Measurements from ENCODE around the gene CXXC5. TPM values are rescaled to one million over a fixed set of nuclear protein-coding genes. Genes with fewer than 3 reads are reported as not detected.
"Not testable (repeated sequence)": the region's sequence is repeated elsewhere in the genome, so short reads cannot be mapped to it uniquely, and the experiment has no call there.

The CXXC5 gene
- total and polyA plus RNA-seq, 12 donors = 28.7 to 51.6 (median 36.0) TPM

DNA sequence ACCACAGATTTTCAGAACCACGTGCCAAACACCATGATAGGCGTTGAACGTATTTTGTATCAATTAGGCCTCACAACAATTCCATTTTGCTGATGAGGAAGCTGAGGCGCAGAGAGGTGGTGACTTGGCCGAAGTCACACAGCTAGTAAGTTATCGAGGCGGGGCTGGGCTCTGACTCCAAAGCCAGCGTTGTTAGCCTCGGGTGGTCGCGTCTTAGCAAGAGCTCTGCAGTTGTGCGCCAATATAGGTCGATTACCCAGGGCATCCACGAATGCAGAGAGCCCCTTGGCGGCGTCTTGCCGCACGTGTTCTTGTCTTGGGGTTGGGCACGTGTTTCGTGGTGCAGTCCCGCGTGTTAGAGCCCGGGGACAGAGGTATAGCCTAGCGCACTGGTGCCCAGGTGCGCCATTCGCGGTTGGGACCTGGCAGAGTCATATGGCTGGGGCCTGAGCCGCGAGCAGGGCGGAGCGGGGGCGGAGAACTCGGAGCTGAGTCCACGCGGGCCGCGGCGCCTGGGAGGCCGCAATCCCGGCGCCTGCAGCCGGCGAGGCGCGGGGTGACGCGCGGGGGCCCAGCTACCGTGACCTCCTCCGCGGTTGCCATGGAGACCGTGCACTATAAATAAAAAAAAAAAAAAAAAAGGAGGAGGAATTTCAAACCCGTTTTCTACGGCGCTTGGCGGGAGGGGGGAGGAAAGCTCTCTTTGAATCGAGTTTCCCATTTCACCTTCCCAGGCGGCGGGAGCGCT is 62.3 kb downstream of the CXXC5 start:
- peak overlapping the region; percentile 18 to 65 (median 60) for H3K4me3 ChIP-seq
- peaks cover 12 to 45% (median 39%) of the 10 kb centered on the region in 9 donors for H3K4me1 ChIP-seq
- H3K27ac ChIP-seq = peak overlapping the region in 9 of 10 donors; percentile 63 to 88 (median 85)
- peaks cover 0 to 44% (median 0%) of the 10 kb centered on the region in 7 donors for H3K27me3 ChIP-seq
- no peaks in the 10 kb centered on the region for H3K9me3 ChIP-seq
- no peaks in the 10 kb centered on the region for H3K36me3 ChIP-seq
- intact Hi-C loops (cut with DNase I) = loop anchor here in 3 of 10 donors (5.0 kb wide), 3 partner anchors 37 to 57 kb away; no protein-coding TSS in a partner anchor
- 8 to 11% methylated on average over 53 to 60 of the region's 60 CpGs for WGBS, 2 donors
- TF ChIP-seq, protein P1, sequence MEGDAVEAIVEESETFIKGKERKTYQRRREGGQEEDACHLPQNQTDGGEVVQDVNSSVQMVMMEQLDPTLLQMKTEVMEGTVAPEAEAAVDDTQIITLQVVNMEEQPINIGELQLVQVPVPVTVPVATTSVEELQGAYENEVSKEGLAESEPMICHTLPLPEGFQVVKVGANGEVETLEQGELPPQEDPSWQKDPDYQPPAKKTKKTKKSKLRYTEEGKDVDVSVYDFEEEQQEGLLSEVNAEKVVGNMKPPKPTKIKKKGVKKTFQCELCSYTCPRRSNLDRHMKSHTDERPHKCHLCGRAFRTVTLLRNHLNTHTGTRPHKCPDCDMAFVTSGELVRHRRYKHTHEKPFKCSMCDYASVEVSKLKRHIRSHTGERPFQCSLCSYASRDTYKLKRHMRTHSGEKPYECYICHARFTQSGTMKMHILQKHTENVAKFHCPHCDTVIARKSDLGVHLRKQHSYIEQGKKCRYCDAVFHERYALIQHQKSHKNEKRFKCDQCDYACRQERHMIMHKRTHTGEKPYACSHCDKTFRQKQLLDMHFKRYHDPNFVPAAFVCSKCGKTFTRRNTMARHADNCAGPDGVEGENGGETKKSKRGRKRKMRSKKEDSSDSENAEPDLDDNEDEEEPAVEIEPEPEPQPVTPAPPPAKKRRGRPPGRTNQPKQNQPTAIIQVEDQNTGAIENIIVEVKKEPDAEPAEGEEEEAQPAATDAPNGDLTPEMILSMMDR (IDR thresholded peaks at IDR 0.05) = no peak
- DNase-seq = peak; percentile 48 to 64
- peak; percentile 17 to 59 (median 40) for ATAC-seq

DNA sequence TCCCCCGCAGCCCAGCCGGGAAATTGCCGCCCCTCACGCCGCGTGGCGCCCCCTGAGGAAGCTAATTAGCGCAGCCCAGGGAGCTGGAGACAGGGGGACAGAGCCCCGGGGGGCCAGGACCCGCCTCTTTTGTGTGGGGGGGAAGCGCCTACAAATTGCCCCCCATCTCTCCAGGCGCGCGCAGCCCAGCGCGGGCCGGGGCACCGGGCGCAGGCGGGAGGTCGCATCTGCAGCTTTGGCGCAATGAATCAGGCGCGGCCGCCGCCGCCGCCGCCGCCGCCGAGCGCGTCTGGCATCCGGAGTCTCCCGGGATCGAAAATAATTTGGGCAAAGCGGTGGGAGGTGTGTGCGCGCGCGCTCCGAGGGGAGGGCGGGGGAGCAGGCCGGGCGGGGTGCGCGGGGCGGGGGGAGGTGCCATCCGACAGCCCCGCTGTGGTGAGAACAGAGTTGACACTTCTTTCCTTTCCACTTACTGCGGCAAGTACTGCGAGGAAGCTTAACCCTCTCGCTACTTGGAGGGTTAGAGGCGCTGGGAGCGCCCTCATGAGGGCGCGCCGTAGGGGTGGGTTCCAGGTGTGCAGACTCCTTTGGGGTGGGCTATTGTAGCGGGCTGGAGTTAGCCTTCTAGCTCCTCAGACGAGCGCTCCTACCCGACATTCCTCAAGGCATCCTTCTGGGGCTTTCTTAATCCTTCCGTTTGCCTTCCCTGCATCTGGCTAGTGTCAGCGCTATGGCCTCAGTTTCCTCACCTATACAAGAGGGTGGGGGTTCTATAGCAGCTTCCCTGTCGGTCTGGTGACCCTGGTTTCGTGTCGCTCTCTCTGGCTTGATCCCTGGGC is 63.1 kb downstream of the CXXC5 start:
- Histone ChIP-seq H3K9me3 (no peaks in the 10 kb centered on the region), H3K4me1 (peaks cover 12 to 40% (median 36%) of the 10 kb centered on the region in 9 donors), H3K27ac (peak overlapping the region in 7 of 10 donors; percentile 11 to 88 (median 85)), H3K4me3 (peak overlapping the region; percentile 18 to 65 (median 60)), H3K27me3 (peaks cover 0 to 44% (median 0%) of the 10 kb centered on the region in 7 donors), H3K36me3 (no peaks in the 10 kb centered on the region)
- 3% methylated on average over 68 of the region's 68 CpGs for WGBS, 2 donors
- peak in 7 of 8 donors; percentile 2 to 21 (median 6) for ATAC-seq
- TF ChIP-seq, protein P1 (IDR thresholded peaks at IDR 0.05) = peak in 2 of 9 donors; percentile 10 to 24
- intact Hi-C loops (cut with DNase I) = loop anchor here in 3 of 10 donors (5.0 kb wide), 3 partner anchors 36 to 56 kb away; no protein-coding TSS in a partner anchor
- DNase-seq = peak in 1 of 2 donors; percentile 45

DNA sequence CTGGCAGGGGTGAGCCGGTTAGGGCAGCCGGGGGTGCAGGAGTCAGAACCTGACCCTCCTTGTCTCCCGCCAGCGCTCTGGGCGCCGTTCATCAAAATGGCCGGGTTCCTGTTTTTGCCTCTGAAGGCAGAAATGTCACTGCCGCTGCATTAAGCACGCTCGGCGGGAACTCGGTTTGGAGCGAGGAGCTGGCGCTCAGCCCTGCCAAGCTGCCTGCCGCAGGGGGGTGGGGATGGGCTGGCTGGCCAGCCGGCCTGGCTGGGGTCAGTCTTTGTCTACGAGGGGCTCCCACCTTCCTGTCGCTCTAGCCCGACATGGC is 63.7 kb downstream of the CXXC5 start:
- intact Hi-C loops (cut with DNase I) = loop anchor here in 3 of 10 donors (5.0 kb wide), 3 partner anchors 35 to 55 kb away; no protein-coding TSS in a partner anchor
- Histone ChIP-seq H3K9me3 (no peaks in the 10 kb centered on the region), H3K4me1 (peaks cover 12 to 40% (median 36%) of the 10 kb centered on the region in 9 donors), H3K27ac (peak overlapping the region in 4 of 10 donors; percentile 63 to 88 (median 82)), H3K4me3 (peak overlapping the region in 8 of 10 donors; percentile 50 to 65 (median 61)), H3K27me3 (peaks cover 0 to 44% (median 0%) of the 10 kb centered on the region in 7 donors), H3K36me3 (no peaks in the 10 kb centered on the region)
- 23 to 32% methylated on average over 19 of the region's 19 CpGs for WGBS, 2 donors
- no peak for ATAC-seq
- DNase-seq = no peak
- TF ChIP-seq, protein P1 (IDR thresholded peaks at IDR 0.05) = no peak

DNA sequence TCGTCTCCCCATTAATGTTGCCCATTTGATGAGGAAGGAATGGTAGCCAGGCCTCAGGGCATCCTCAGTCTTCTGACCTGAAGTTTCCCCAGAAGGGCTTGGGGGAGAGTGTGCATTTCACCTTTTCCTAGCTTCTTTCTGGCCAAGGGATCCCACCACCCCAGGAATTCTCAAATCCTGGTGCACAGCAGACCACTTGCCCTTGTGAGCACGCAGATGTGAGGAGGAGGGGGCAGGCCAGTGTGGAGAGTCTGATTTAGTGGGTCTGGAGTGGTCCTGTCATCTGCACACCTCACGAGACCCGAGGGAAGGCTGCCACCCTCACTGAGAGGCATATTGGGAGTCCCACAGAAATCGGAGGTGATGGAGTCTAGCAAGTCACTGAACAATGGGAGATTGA is 64.3 kb downstream of the CXXC5 start:
- H3K9me3 ChIP-seq = no peaks in the 10 kb centered on the region
- no peak overlapping the region for H3K27ac ChIP-seq

DNA sequence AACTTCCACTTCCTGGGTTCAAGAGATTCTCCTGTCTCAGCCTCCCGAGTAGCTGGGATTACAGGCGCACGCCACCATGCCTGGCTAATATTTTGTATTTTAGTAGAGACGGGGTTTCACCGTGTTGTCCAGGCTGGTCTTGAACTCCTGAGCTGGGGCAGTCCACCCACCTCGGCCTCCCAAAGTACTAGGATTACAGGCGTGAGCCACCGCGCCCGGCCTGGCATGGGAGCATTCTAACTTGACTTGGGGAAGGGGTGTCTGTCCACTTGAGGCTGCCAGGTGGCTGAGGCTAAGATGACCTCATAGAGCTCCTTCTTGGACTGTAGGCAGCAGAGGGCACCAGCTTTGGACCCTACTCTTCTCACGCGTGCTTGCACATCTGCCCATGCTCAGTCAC is 65.7 kb downstream of the CXXC5 start:
- ATAC-seq, H3K36me3 ChIP-seq, DNase-seq, H3K27ac ChIP-seq, H3K4me3 ChIP-seq: not testable (repeated sequence)
- 97% methylated on average over 12 of the region's 12 CpGs for WGBS, 2 donors
- Histone ChIP-seq H3K4me1 (peaks cover 11 to 32% (median 28%) of the 10 kb centered on the region in 9 donors), H3K9me3 (peaks cover 0 to 11% (median 0%) of the 10 kb centered on the region in 11 donors), H3K27me3 (peaks cover 0 to 43% (median 0%) of the 10 kb centered on the region in 7 donors)
- intact Hi-C loops (cut with DNase I) = loop anchor here in 3 of 10 donors (5.0 kb wide), 3 partner anchors 33 to 53 kb away; no protein-coding TSS in a partner anchor

More for the DNA sequence above, 64.3 kb downstream of the CXXC5 start:
- TF ChIP-seq, protein P1 (IDR thresholded peaks at IDR 0.05) = no peak
- 85 to 92% methylated on average over 5 of the region's 5 CpGs for WGBS, 2 donors
- Histone ChIP-seq H3K27me3 (peaks cover 0 to 44% (median 0%) of the 10 kb centered on the region in 7 donors), H3K4me3 (no peak overlapping the region), H3K36me3 (no peaks in the 10 kb centered on the region), H3K4me1 (peaks cover 12 to 40% (median 36%) of the 10 kb centered on the region in 9 donors)
- intact Hi-C loops (cut with DNase I) = loop anchor here in 3 of 10 donors (5.0 kb wide), 3 partner anchors 35 to 55 kb away; no protein-coding TSS in a partner anchor
- ATAC-seq (no peak), DNase-seq (no peak)

All from heart right ventricle (tissue), 16 donors.